H9 (cell line): Measurements from ENCODE around the gene DOK1. TPM values are rescaled to one million over a fixed set of nuclear protein-coding genes. Genes with fewer than 3 reads are reported as not detected.

Experiments used
- DNase-seq: peaks from one replicate; pipeline ENCODE4 v3.0.0-alpha.2; 2017
- H2AFZ ChIP-seq: one replicate; pipeline ENCODE4 v1.6.1; 2013; ENCODE audit warnings: mild to moderate bottlenecking, low read length, control low read depth, moderate library complexity
- H2AK5ac ChIP-seq: 2 replicates; pipeline ENCODE4 v1.6.1; 2013; ENCODE audit warnings: low read length, control low read depth, mixed read lengths; ENCODE audit not compliant: insufficient read length
- H2BK120ac ChIP-seq: one replicate; pipeline ENCODE4 v1.6.1; 2013; ENCODE audit warnings: low read depth, mild to moderate bottlenecking, low read length, control low read depth, inconsistent platforms; ENCODE audit not compliant: poor library complexity, severe bottlenecking
- H2BK12ac ChIP-seq: 2 replicates; pipeline ENCODE4 v1.6.1; 2013; ENCODE audit warnings: low read length, control low read depth, mixed read lengths, low read depth; ENCODE audit not compliant: insufficient read length
- H2BK15ac ChIP-seq: 2 replicates; pipeline ENCODE4 v1.6.1; 2013; ENCODE audit warnings: low read depth, low read length, control low read depth
- H2BK20ac ChIP-seq: one replicate; pipeline ENCODE4 v1.6.1; 2013; ENCODE audit warnings: low read depth, mild to moderate bottlenecking, low read length, control low read depth, inconsistent platforms; ENCODE audit not compliant: poor library complexity, severe bottlenecking
- H2BK5ac ChIP-seq: 2 replicates; pipeline ENCODE4 v1.6.1; 2013; ENCODE audit warnings: low read length, control low read depth, mixed read lengths; ENCODE audit not compliant: insufficient read length
- H3K14ac ChIP-seq: 2 replicates; pipeline ENCODE4 v1.6.1; 2013; ENCODE audit warnings: low read length, control low read depth; ENCODE audit not compliant: insufficient read depth
- H3K18ac ChIP-seq: 2 replicates; pipeline ENCODE4 v1.6.1; 2013; ENCODE audit warnings: low read depth, mild to moderate bottlenecking, mixed read lengths, low read length, control low read depth; ENCODE audit not compliant: insufficient read length
- H3K23ac ChIP-seq: 2 replicates; pipeline ENCODE4 v1.6.1; 2013; ENCODE audit warnings: low read length, control low read depth, mixed read lengths, low read depth; ENCODE audit not compliant: insufficient read length
- H3K23me2 ChIP-seq: 2 replicates; pipeline ENCODE4 v1.6.1; 2013; ENCODE audit warnings: low read depth, mild to moderate bottlenecking, mixed read lengths, low read length, control low read depth; ENCODE audit not compliant: insufficient read length, poor library complexity, severe bottlenecking
- H3K27ac ChIP-seq: 2 replicates; pipeline ENCODE4 v1.5.1; 2013; ENCODE audit warnings: low read length, control low read depth, mixed read lengths, low read depth; ENCODE audit not compliant: insufficient read length
- H3K27me3 ChIP-seq: 2 replicates; pipeline ENCODE4 v1.6.1; 2013; ENCODE audit warnings: low read length, control low read depth, inconsistent platforms; ENCODE audit not compliant: insufficient read depth
- H3K4ac ChIP-seq: 2 replicates; pipeline ENCODE4 v1.6.1; 2013; ENCODE audit warnings: low read depth, mild to moderate bottlenecking, control low read depth, inconsistent platforms, low read length, moderate library complexity
- H3K4me1 ChIP-seq: 2 replicates; pipeline ENCODE4 v1.6.1; 2013; ENCODE audit warnings: low read length, control low read depth, inconsistent platforms; ENCODE audit not compliant: insufficient read depth
- H3K4me2 ChIP-seq: 2 replicates; pipeline ENCODE4 v1.6.1; 2013; ENCODE audit warnings: low read length, control low read depth, mixed read lengths; ENCODE audit not compliant: insufficient read length, insufficient read depth
- H3K56ac ChIP-seq: 2 replicates; pipeline ENCODE4 v1.6.1; 2013; ENCODE audit warnings: low read depth, mild to moderate bottlenecking, mixed read lengths, low read length, control low read depth; ENCODE audit not compliant: insufficient read length
- H3K79me1 ChIP-seq: 2 replicates; pipeline ENCODE4 v1.6.1; 2013; ENCODE audit warnings: low read depth, mild to moderate bottlenecking, moderate library complexity, low read length, control low read depth, inconsistent platforms; ENCODE audit not compliant: insufficient read depth, poor library complexity, severe bottlenecking
- H3K79me2 ChIP-seq: 2 replicates; pipeline ENCODE4 v1.6.1; 2013; ENCODE audit warnings: low read length, control low read depth, inconsistent platforms; ENCODE audit not compliant: insufficient read depth
- H3K9ac ChIP-seq: 2 replicates; pipeline ENCODE4 v1.6.1; 2013; ENCODE audit warnings: low read length, control low read depth, mixed read lengths; ENCODE audit not compliant: insufficient read length; ENCODE audit errors: extremely low read depth
- H3K9me3 ChIP-seq: one replicate; pipeline ENCODE4 v1.6.1; 2013; ENCODE audit warnings: low read depth, low read length, inconsistent platforms; ENCODE audit not compliant: control insufficient read depth
- H3T11ph ChIP-seq: one replicate; pipeline ENCODE4 v1.6.1; 2013; ENCODE audit warnings: mild to moderate bottlenecking, low read length, control low read depth, inconsistent platforms
- H4K20me1 ChIP-seq: one replicate; pipeline ENCODE4 v1.6.1; 2013; ENCODE audit not compliant: control insufficient read depth, insufficient read length, insufficient read depth
- H4K5ac ChIP-seq: 2 replicates; pipeline ENCODE4 v1.6.1; 2013; ENCODE audit warnings: low read depth, mild to moderate bottlenecking, mixed read lengths, low read length, control low read depth; ENCODE audit not compliant: insufficient read length
- H4K8ac ChIP-seq: replicated peaks from 2 replicates; pipeline ENCODE4 v1.6.1; 2013; ENCODE audit warnings: low read length, control low read depth, mixed read lengths, low read depth; ENCODE audit not compliant: insufficient read length
- H4K91ac ChIP-seq: 2 replicates; pipeline ENCODE4 v1.6.1; 2013; ENCODE audit warnings: low read depth, mild to moderate bottlenecking, moderate library complexity, mixed read lengths, low read length, control low read depth; ENCODE audit not compliant: insufficient read length
- H3K27ac Mint-ChIP-seq, 3 experiments: 2 replicates in 2 of 3; 3 replicates in 1 of 3; pipeline ENCODE4 v1.8.0; 2020 to 2021; ENCODE audit warnings: mixed read lengths in 3 of 3, mild to moderate bottlenecking in 1 of 3, moderate library complexity in 1 of 3
- H3K27me3 Mint-ChIP-seq: 2 replicates; pipeline ENCODE4 v1.8.0; 2021; ENCODE audit warnings: low read depth, mild to moderate bottlenecking, moderate library complexity, mixed read lengths
- H3K36me3 Mint-ChIP-seq, 3 experiments: 2 replicates in 2 of 3; 3 replicates in 1 of 3; pipeline ENCODE4 v1.8.0; 2020 to 2021; ENCODE audit warnings: low read depth in 3 of 3, mixed read lengths in 3 of 3; ENCODE audit not compliant: insufficient read depth in 1 of 3
- H3K4me1 Mint-ChIP-seq, 2 experiments: 2 replicates each; pipeline ENCODE4 v1.8.0; 2020; ENCODE audit warnings: mixed read lengths in 2 of 2
- H3K4me3 Mint-ChIP-seq, 2 experiments: 2 replicates in 1 of 2; 3 replicates in 1 of 2; pipeline ENCODE4 v1.8.0; 2020 to 2021; ENCODE audit warnings: mild to moderate bottlenecking in 2 of 2, mixed read lengths in 2 of 2, moderate library complexity in 1 of 2
- H3K9me3 Mint-ChIP-seq, 2 experiments: 2 replicates in 1 of 2; 3 replicates in 1 of 2; pipeline ENCODE4 v1.8.0; 2020; ENCODE audit warnings: mild to moderate bottlenecking in 2 of 2, mixed read lengths in 2 of 2, moderate library complexity in 1 of 2
- CTCF ChIP-seq: fragments of 200-600 bp; sonication (generic); conservative IDR thresholded peaks from 3 replicates; pipeline ENCODE4 v1.8.0; 2021; ENCODE audit warnings: antibody characterized with exemption, mild to moderate bottlenecking
- WGBS: extraction: QIAGEN DNeasy Blood & Tissue Kit; methylation state at CpG from one replicate; pipeline ENCODE4 v1.1.7; 2013; ENCODE audit warnings: missing lambda C conversion rate, low lambda C conversion rate, mixed read lengths; ENCODE audit not compliant: insufficient read length; ENCODE audit errors: extremely low coverage; 5-methylcytosine and 5-hydroxymethylcytosine counted together
- long read RNA-seq: library from polyadenylated mRNA; unstranded; transcript quantifications from one replicate; pipeline ENCODE4 v2.0.0, GENCODE V29; 2020
- total RNA-seq: library from RNA; stranded (reverse); gene quantifications from 2 replicates; pipeline ENCODE4 v1.2.1, GENCODE V29; 2021

The DOK1 gene
- 15.2 and 16.0 TPM in 2 replicates for total RNA-seq
- long read RNA-seq, transcript DOK1-202 (4 exons, 1,722 nt): minor isoform, 26 of 86 reads
- long read RNA-seq, transcript DOK1-208 (5 exons, 1,461 nt): minor isoform, 5 of 86 reads
- long read RNA-seq, transcript DOK1-201 (5 exons, 2,555 nt): major isoform, 29 of 86 reads
- long read RNA-seq, partial matches to known transcripts: 2 of 86 reads
- long read RNA-seq, other reads (novel, unspliced or antisense): 19 of 86 reads

- H3K36me3 Mint-ChIP-seq: peaks cover 0 to 23% (median 15%) of the 10 kb centered on the region in 3 experiments; a peak in 6 of 7 replicates
- Histone ChIP-seq H3K79me1 (no peaks in the 10 kb centered on the region), H3K27ac (no peak within 1 kb of the TSS), H4K20me1 (no peaks in the 10 kb centered on the region), H2BK5ac (no peak within 1 kb of the TSS), H3K56ac (no peak within 1 kb of the TSS), H3K4me2 (peak within 1 kb of the TSS; percentile 63), H3K18ac (peak within 1 kb of the TSS; percentile 86), H4K8ac (no peak within 1 kb of the TSS), H3T11ph (no peak within 1 kb of the TSS), H4K91ac (no peak within 1 kb of the TSS), H3K4me1 (0 out of 2 replicates have a peak, but pooled peaks cover 2% of the 10 kb centered on the region), H2AFZ (no peak within 1 kb of the TSS), H3K23me2 (peaks cover 20% of the 10 kb centered on the region), H3K79me2 (no peaks in the 10 kb centered on the region), H2AK5ac (no peak within 1 kb of the TSS), H3K4ac (no peak within 1 kb of the TSS; the same call in 1 of the 2 replicates), H2BK15ac (no peak within 1 kb of the TSS), H2BK12ac (no peak within 1 kb of the TSS), H2BK120ac (peak within 1 kb of the TSS; percentile 82), H3K14ac (peak within 1 kb of the TSS; percentile 82), H3K23ac (no peak within 1 kb of the TSS), H4K5ac (no peak within 1 kb of the TSS), H3K9ac (peak within 1 kb of the TSS; percentile 57), H3K9me3 (no peaks in the 10 kb centered on the region), H2BK20ac (no peak within 1 kb of the TSS), H3K27me3 (no peaks in the 10 kb centered on the region; the same call in 1 of the 2 replicates)
- H3K27ac Mint-ChIP-seq: peak within 1 kb of the TSS; percentile 42 to 96 (median 89); a peak in 6 of 7 replicates
- no peak for TF ChIP-seq CTCF
- DNase-seq: peak; percentile 93
- no CpG with 5 or more reads among the region's 73 CpGs for WGBS
- H3K9me3 Mint-ChIP-seq: no peaks in the 10 kb centered on the region
- peaks cover 23 to 24% of the 10 kb centered on the region in 2 experiments for H3K4me1 Mint-ChIP-seq
- peak within 1 kb of the TSS; percentile 92 to 93 for H3K4me3 Mint-ChIP-seq
- peaks cover 58% of the 10 kb centered on the region for H3K27me3 Mint-ChIP-seq
Observed at GRCh38 chr2:74553892-74554819, at the start of gene DOK1, which contains the start of gene LOXL3. Gene DOK1, plus strand, starts transcription at chr2:74554720. Its CDS starts 35 bp downstream, at chr2:74554755. Gene LOXL3, minus strand, starts transcription at chr2:74553942. Its CDS starts 1,308 bp downstream, at chr2:74552634.
